ENCODE results near the gene KCNE3.

DNA sequence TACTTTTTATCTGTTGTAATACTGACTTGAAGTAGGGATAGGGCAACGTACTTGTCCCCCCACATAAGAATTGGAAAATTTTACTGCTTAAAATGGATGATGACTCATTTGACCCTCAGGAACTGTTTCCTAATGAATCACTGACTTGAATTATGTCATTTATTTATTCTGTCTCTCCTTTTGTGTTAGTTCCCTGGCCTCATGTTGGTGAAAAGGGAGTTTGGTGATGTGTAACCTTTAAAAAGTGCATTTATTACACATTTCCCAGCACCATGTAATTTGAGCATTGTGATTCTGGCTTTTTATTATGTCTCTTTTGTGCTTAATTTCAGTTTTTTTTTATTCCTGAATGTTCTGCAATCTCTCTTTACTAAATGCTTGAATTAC, 48.8 kb downstream of the KCNE3 start:
- TF ChIP-seq EZH2phosphoT487 (IDR thresholded peaks at IDR 0.05; ENCODE audit: insufficient read depth, low read depth) (no peak), EZH2 (IDR thresholded peaks at IDR 0.05; ENCODE audit: insufficient read depth, poor library complexity, severe bottlenecking) (no peak)
